Neuronal stem cell (in vitro differentiated cells): Measurements from ENCODE around the gene TACC2.
A peak's percentile ranks its signal among the peaks of the same experiment; 100 is the strongest.

ENCODE experiments used
- DNase-seq: peaks from one replicate; pipeline ENCODE4 v3.0.0-alpha.2; 2013; ENCODE audit warnings: low spot score
- H2AFZ ChIP-seq: one replicate; pipeline ENCODE4 v1.6.1; 2013; ENCODE audit warnings: mild to moderate bottlenecking, low read length, inconsistent platforms
- H2AK5ac ChIP-seq: 2 replicates; pipeline ENCODE4 v1.6.1; 2013; ENCODE audit warnings: low read depth, mild to moderate bottlenecking, inconsistent platforms, low read length, moderate library complexity, mixed read lengths
- H2BK120ac ChIP-seq: 2 replicates; pipeline ENCODE4 v1.6.1; 2013; ENCODE audit warnings: low read depth, mild to moderate bottlenecking, inconsistent platforms, low read length, moderate library complexity, mixed read lengths
- H2BK12ac ChIP-seq: one replicate; pipeline ENCODE4 v1.6.1; 2013; ENCODE audit warnings: low read length, inconsistent platforms
- H2BK15ac ChIP-seq: 2 replicates; pipeline ENCODE4 v1.6.1; 2013; ENCODE audit warnings: mild to moderate bottlenecking, low read length, inconsistent platforms, mixed read lengths
- H2BK5ac ChIP-seq: one replicate; pipeline ENCODE4 v1.6.1; 2013; ENCODE audit warnings: inconsistent platforms, mild to moderate bottlenecking, low read length, moderate library complexity
- H3K14ac ChIP-seq: one replicate; pipeline ENCODE4 v1.6.1; 2013; ENCODE audit warnings: low read length, inconsistent platforms
- H3K18ac ChIP-seq: 2 replicates; pipeline ENCODE4 v1.6.1; 2013; ENCODE audit warnings: low read length, inconsistent platforms
- H3K23ac ChIP-seq: 2 replicates; pipeline ENCODE4 v1.6.1; 2013; ENCODE audit warnings: low read depth, mild to moderate bottlenecking, mixed read lengths, low read length, inconsistent platforms; ENCODE audit not compliant: poor library complexity
- H3K27ac ChIP-seq: replicated peaks from 3 replicates; pipeline ENCODE4 v1.5.1; 2013; ENCODE audit warnings: low read length, inconsistent platforms
- H3K27me3 ChIP-seq, 3 experiments: 2 replicates each; pipeline ENCODE4 v1.6.1; 2013; ENCODE audit warnings: low read length in 3 of 3, mild to moderate bottlenecking in 2 of 3, inconsistent platforms in 1 of 3, low read depth in 1 of 3, mixed read lengths in 1 of 3, moderate library complexity in 1 of 3; ENCODE audit not compliant: control insufficient read depth in 3 of 3, insufficient read depth in 3 of 3
- H3K36me3 ChIP-seq, 2 donors: replicated peaks in 1 of 2; 2 replicates each; pipeline ENCODE4 v1.6.1; 2013; ENCODE audit warnings: low read length in 2 of 2; ENCODE audit not compliant: control insufficient read depth in 2 of 2, insufficient read depth in 2 of 2
- H3K4ac ChIP-seq: 2 replicates; pipeline ENCODE4 v1.6.1; 2013; ENCODE audit warnings: inconsistent platforms, mild to moderate bottlenecking, low read length, moderate library complexity
- H3K4me1 ChIP-seq, 2 donors: 1 replicate in 1 of 2; 2 replicates in 1 of 2; pipeline ENCODE4 v1.6.1; 2013; ENCODE audit warnings: low read length in 2 of 2, low read depth in 1 of 2; ENCODE audit not compliant: control insufficient read depth in 2 of 2, insufficient read depth in 1 of 2
- H3K4me2 ChIP-seq: one replicate; pipeline ENCODE4 v1.6.1; 2013; ENCODE audit warnings: mild to moderate bottlenecking, low read length, inconsistent platforms; ENCODE audit not compliant: insufficient read depth, poor library complexity, severe bottlenecking
- H3K4me3 ChIP-seq, 2 donors: 2 replicates each; pipeline ENCODE4 v1.5.1; 2013; ENCODE audit warnings: low read length in 2 of 2, mild to moderate bottlenecking in 2 of 2, inconsistent platforms in 1 of 2, moderate library complexity in 1 of 2
- H3K79me1 ChIP-seq: one replicate; pipeline ENCODE4 v1.6.1; 2013; ENCODE audit warnings: low read depth, mild to moderate bottlenecking, inconsistent platforms, low read length, moderate library complexity
- H3K9ac ChIP-seq: one replicate; pipeline ENCODE4 v1.6.1; 2013; ENCODE audit warnings: mild to moderate bottlenecking, low read depth, low read length, inconsistent platforms; ENCODE audit not compliant: poor library complexity
- H3K9me3 ChIP-seq, 2 donors: replicated peaks in 1 of 2; 2 replicates each; pipeline versions ENCODE3 to v1.6.1; 2013; ENCODE audit warnings: low read length in 2 of 2, mild to moderate bottlenecking in 2 of 2, inconsistent platforms in 1 of 2, low read depth in 1 of 2, mixed read lengths in 1 of 2, moderate library complexity in 1 of 2; ENCODE audit not compliant: control insufficient read depth in 2 of 2, insufficient read depth in 1 of 2
- H4K8ac ChIP-seq: one replicate; pipeline ENCODE4 v1.6.1; 2013; ENCODE audit warnings: low read depth, mild to moderate bottlenecking, inconsistent platforms, low read length, moderate library complexity
- H4K91ac ChIP-seq: one replicate; pipeline ENCODE4 v1.6.1; 2013; ENCODE audit warnings: low read length, low read depth, mild to moderate bottlenecking, inconsistent platforms; ENCODE audit not compliant: poor library complexity
- WGBS, 2 donors: extraction: QIAGEN DNeasy Blood & Tissue Kit; methylation state at CpG; one replicate each; pipeline ENCODE4 v1.1.7; 2013; ENCODE audit warnings: missing lambda C conversion rate in 2 of 2, mixed read lengths in 1 of 2; ENCODE audit not compliant: insufficient read length in 2 of 2, insufficient replicate concordance in 1 of 2; ENCODE audit errors: extremely low coverage in 2 of 2; 5-methylcytosine and 5-hydroxymethylcytosine counted together

Gene TACC2

DNA sequence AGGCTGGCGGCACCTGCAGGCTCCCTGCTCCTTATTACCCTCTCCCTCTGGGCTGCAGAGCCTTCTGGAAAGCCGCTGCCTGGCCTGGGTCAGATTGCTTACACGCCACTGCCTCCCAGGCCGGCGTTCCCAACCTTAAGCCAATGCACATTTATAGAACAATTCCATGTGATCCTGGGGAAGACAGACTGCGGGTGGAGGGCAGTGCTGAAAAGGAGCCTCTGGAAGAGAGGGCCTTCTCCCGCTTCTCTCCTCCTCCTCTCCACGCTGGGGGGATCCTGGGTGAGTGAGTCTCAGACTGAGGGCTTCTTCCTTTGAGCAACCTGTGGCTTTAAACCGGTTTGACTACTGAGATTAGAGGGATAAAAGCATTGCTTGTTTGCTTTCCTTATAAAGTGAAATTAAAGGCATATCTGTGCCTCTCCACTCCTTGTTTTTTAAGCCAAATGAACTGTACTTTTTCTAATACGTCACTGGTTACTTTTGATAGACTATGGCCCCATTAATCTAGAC is 5.5 kb downstream of the TACC2 start:
- peak overlapping the region; percentile 53 for H3K18ac ChIP-seq
- H3K9ac ChIP-seq, result no peak overlapping the region
- no peak overlapping the region for H2BK15ac ChIP-seq
- DNase-seq, result no peak
- H3K4me3 ChIP-seq, result no peak overlapping the region
- no peaks in the 10 kb centered on the region for H3K79me1 ChIP-seq
- peak overlapping the region; percentile 70 for H2AFZ ChIP-seq
- peaks cover 0 to 6% (median 0%) of the 10 kb centered on the region in 3 experiments for H3K27me3 ChIP-seq
- H3K9me3 ChIP-seq, result peaks cover 0 to 2% of the 10 kb centered on the region in 2 donors
- no peak overlapping the region for H3K27ac ChIP-seq
- no peak overlapping the region for H2AK5ac ChIP-seq
- no peak overlapping the region for H2BK120ac ChIP-seq
- no peak overlapping the region for H4K8ac ChIP-seq
- H2BK5ac ChIP-seq, result no peak overlapping the region
- H3K23ac ChIP-seq, result no peak overlapping the region
- H3K4me2 ChIP-seq, result no peak overlapping the region
- H3K36me3 ChIP-seq, result no peaks in the 10 kb centered on the region
- H3K4ac ChIP-seq, result no peak overlapping the region
- H3K14ac ChIP-seq, result no peak overlapping the region
- WGBS, 2 donors, result no CpG with 5 or more reads among the region's 10 CpGs
- H4K91ac ChIP-seq, result no peak overlapping the region
- H3K4me1 ChIP-seq, result peaks cover 4 to 5% of the 10 kb centered on the region in 2 donors
- H2BK12ac ChIP-seq, result no peak overlapping the region

DNA sequence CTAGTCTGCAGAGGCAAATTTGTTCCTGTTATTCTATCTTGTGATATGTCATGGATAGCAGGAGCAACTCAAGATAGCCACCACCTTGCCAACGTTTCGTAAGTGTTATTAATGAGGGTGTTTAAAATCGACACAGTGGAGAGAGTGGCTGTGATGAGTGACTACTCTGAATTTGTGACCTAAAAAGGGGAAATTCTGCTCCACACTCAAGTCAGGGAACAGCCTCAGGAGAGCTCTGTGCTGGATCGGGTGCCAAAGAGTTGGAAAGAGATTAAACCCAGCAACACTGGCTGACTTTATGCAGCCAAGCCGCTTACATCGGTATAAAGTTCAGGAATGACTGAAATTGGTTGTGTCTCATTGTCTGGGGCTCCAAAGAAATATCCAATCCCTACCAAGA is 9.5 kb downstream of the TACC2 start:
- Histone ChIP-seq H3K79me1 (no peaks in the 10 kb centered on the region), H2BK5ac (no peak overlapping the region), H4K91ac (no peak overlapping the region), H3K36me3 (no peaks in the 10 kb centered on the region), H2AFZ (no peak overlapping the region), H3K9ac (no peak overlapping the region), H3K4me3 (no peak overlapping the region), H3K23ac (no peak overlapping the region), H3K4me2 (no peak overlapping the region), H3K9me3 (peaks cover 2 to 8% of the 10 kb centered on the region in 2 donors), H2BK120ac (no peak overlapping the region), H2BK12ac (no peak overlapping the region), H3K4me1 (peaks cover 4 to 5% of the 10 kb centered on the region in 2 donors), H3K14ac (no peak overlapping the region), H2AK5ac (no peak overlapping the region), H2BK15ac (no peak overlapping the region), H3K4ac (no peak overlapping the region), H3K18ac (no peak overlapping the region), H3K27ac (no peak overlapping the region), H4K8ac (no peak overlapping the region), H3K27me3 (peaks cover 0 to 6% (median 0%) of the 10 kb centered on the region in 3 experiments)
- DNase-seq, result no peak
- WGBS, 2 donors, result no CpG with 5 or more reads among the region's 6 CpGs

DNA sequence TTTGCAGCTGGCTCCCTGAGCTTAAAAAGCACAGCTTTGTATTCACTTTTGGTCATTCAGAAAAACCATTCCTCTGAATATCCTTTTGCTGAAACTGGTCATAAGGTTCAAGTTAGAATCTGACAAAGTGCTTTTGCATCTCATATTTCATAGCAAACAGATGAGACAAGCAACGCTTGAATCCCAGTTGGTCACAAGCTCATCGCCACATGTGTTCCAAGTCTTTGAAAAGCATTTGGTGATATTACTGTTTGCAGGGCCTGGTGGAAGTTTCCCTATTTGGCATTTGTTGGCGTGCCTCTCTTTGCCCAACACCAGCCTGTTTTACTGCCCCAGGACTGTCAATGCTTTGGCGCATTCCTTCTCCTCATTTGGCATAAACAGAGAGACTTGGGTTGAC is 10.3 kb downstream of the TACC2 start:
- Histone ChIP-seq H3K18ac (no peak overlapping the region), H3K23ac (no peak overlapping the region), H2AFZ (no peak overlapping the region), H3K79me1 (no peaks in the 10 kb centered on the region), H3K9me3 (peaks cover 2 to 8% of the 10 kb centered on the region in 2 donors), H2BK5ac (no peak overlapping the region), H2BK15ac (no peak overlapping the region), H3K36me3 (no peaks in the 10 kb centered on the region), H2AK5ac (no peak overlapping the region), H2BK12ac (no peak overlapping the region), H3K14ac (no peak overlapping the region), H3K4me3 (no peak overlapping the region), H3K27ac (no peak overlapping the region), H4K91ac (no peak overlapping the region), H2BK120ac (no peak overlapping the region), H3K4ac (no peak overlapping the region), H3K4me2 (no peak overlapping the region), H3K9ac (no peak overlapping the region), H3K27me3 (peaks cover 0 to 6% (median 0%) of the 10 kb centered on the region in 3 experiments), H4K8ac (no peak overlapping the region), H3K4me1 (peaks cover 3% of the 10 kb centered on the region in 2 donors)
- WGBS, 2 donors, result no CpG with 5 or more reads among the region's 4 CpGs
- no peak for DNase-seq

DNA sequence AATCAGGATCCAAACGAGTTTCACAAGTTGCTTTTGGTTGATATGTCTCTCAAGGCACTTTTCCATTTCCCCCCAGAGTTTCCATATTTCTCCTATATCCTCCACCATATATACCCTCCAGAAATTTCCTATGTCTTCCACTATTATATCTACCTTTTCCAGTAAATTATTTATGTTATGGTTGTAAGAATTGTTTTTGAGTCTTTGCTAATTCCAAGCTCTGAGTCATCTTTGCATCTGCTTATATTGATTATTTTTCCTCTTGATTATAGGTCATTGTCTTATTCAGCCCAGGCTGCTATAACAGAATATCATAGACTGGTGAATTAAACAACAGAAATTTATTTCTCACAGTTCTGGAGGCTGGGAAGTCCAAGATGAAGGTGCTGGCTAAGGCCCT is 12.7 kb downstream of the TACC2 start:
- WGBS, 2 donors, result no CpG with 5 or more reads among the region's 1 CpG
- Histone ChIP-seq H3K9ac (no peak overlapping the region), H2AK5ac (no peak overlapping the region), H3K79me1 (no peaks in the 10 kb centered on the region), H3K23ac (no peak overlapping the region), H3K27ac (no peak overlapping the region), H3K4me2 (no peak overlapping the region), H3K4me1 (no peaks in the 10 kb centered on the region), H2BK15ac (no peak overlapping the region), H2BK12ac (no peak overlapping the region), H3K14ac (no peak overlapping the region), H4K91ac (no peak overlapping the region), H4K8ac (no peak overlapping the region), H3K9me3 (peaks cover 2 to 8% of the 10 kb centered on the region in 2 donors), H2BK5ac (no peak overlapping the region), H3K4ac (no peak overlapping the region), H3K27me3 (no peaks in the 10 kb centered on the region), H2BK120ac (no peak overlapping the region), H3K18ac (no peak overlapping the region), H3K4me3 (no peak overlapping the region), H2AFZ (no peak overlapping the region), H3K36me3 (no peaks in the 10 kb centered on the region)
- no peak for DNase-seq
